HepG2 (cell line): ENCODE results near the gene RBBP9. TPM values are rescaled to one million over a fixed set of nuclear protein-coding genes. Genes with fewer than 3 reads are reported as not detected.

ENCODE experiments used
- AGO1 ChIP-seq: fragments of 200-400 bp; formaldehyde crosslinking; IDR thresholded peaks from 2 replicates; pipeline ENCODE4 v1.6.1; 2017; ENCODE audit warnings: mild to moderate bottlenecking, low read depth, low read length, moderate library complexity; ENCODE audit not compliant: poor library complexity, severe bottlenecking
- ARHGAP35 ChIP-seq: sonication (generic); formaldehyde crosslinking; IDR thresholded peaks from 2 replicates; pipeline ENCODE4 v1.9.0; 2022; ENCODE audit warnings: mild to moderate bottlenecking, inconsistent platforms, moderate library complexity, missing genetic modification reagents, borderline replicate concordance
- ARID3A ChIP-seq: IDR thresholded peaks from 2 replicates; pipeline ENCODE4 v1.6.1; 2012; ENCODE audit warnings: low read depth, low read length, improper control_type of control experiment
- CREM ChIP-seq, 2 experiments: sonication (generic) in 1 of 2; formaldehyde crosslinking in 1 of 2; IDR thresholded peaks; 2 replicates each; pipeline versions ENCODE4 v1.4.0 to v1.6.1; 2016 to 2020; ENCODE audit warnings: antibody characterized with exemption in 1 of 2, mild to moderate bottlenecking in 1 of 2, missing genetic modification reagents in 1 of 2
- FOXC1 ChIP-seq: sonication (generic); formaldehyde crosslinking; IDR thresholded peaks from 2 replicates; pipeline ENCODE4 v1.8.0; 2022; ENCODE audit warnings: mild to moderate bottlenecking, missing genetic modification reagents, borderline replicate concordance
- HMG20A ChIP-seq: IDR thresholded peaks from 2 replicates; pipeline ENCODE4 v1.6.1; 2016; ENCODE audit warnings: borderline replicate concordance
- KDM1A ChIP-seq: IDR thresholded peaks from 2 replicates; pipeline ENCODE4 v1.6.1; 2016; ENCODE audit warnings: missing compliant biosample characterization
- KDM4B ChIP-seq: sonication (generic); formaldehyde crosslinking; IDR thresholded peaks from 2 replicates; pipeline ENCODE4 v1.4.0; 2020; ENCODE audit warnings: missing genetic modification reagents
- MEIS2 ChIP-seq: sonication (generic); formaldehyde crosslinking; IDR thresholded peaks from 2 replicates; pipeline ENCODE4 v1.9.0; 2021; ENCODE audit warnings: mild to moderate bottlenecking, missing genetic modification reagents
- NAIF1 ChIP-seq: sonication (generic); formaldehyde crosslinking; IDR thresholded peaks from 2 replicates; pipeline ENCODE4 v1.5.0; 2020; ENCODE audit warnings: mild to moderate bottlenecking, missing genetic modification reagents, borderline replicate concordance
- NFATC3 ChIP-seq: sonication (generic); formaldehyde crosslinking; IDR thresholded peaks from 2 replicates; pipeline ENCODE4 v1.5.1; 2020; ENCODE audit warnings: mild to moderate bottlenecking, missing genetic modification reagents
- NFIC ChIP-seq: IDR thresholded peaks from 2 replicates; pipeline ENCODE4 v1.6.1; 2012; ENCODE audit warnings: mild to moderate bottlenecking, low read length, inconsistent platforms
- RAD21 ChIP-seq: fragments of 450-650 bp; formaldehyde crosslinking; IDR thresholded peaks from 2 replicates; pipeline ENCODE4 v1.5.0; 2020; ENCODE audit warnings: mild to moderate bottlenecking
- SPEN ChIP-seq: sonication (generic); formaldehyde crosslinking; IDR thresholded peaks from 2 replicates; pipeline ENCODE4 v1.5.1; 2020; ENCODE audit warnings: low read depth, mild to moderate bottlenecking, missing genetic modification reagents
- SRSF1 ChIP-seq: fragments of 200-400 bp; formaldehyde crosslinking; optimal IDR thresholded peaks from 2 replicates; pipeline ENCODE3; 2017; ENCODE audit warnings: mild to moderate bottlenecking, low read depth, low read length, moderate library complexity
- ZC3H13 ChIP-seq: sonication (generic); formaldehyde crosslinking; IDR thresholded peaks from 2 replicates; pipeline ENCODE4 v1.8.1; 2023; ENCODE audit warnings: mild to moderate bottlenecking, missing genetic modification reagents, moderate library complexity
- ZNF180 ChIP-seq: sonication (generic); formaldehyde crosslinking; IDR thresholded peaks from 2 replicates; pipeline ENCODE4 v1.4.0; 2020; ENCODE audit warnings: low read depth, missing genetic modification reagents, borderline replicate concordance
- ZNF282 ChIP-seq: fragments of 450-650 bp; IDR thresholded peaks from 2 replicates; pipeline ENCODE4 v1.6.1; 2018; ENCODE audit not compliant: partially characterized antibody
- ZNF333 ChIP-seq: sonication (generic); formaldehyde crosslinking; IDR thresholded peaks from 2 replicates; pipeline ENCODE4 v1.4.0; 2020; ENCODE audit warnings: mild to moderate bottlenecking, missing genetic modification reagents, borderline replicate concordance
- ZSCAN20 ChIP-seq: sonication (generic); formaldehyde crosslinking; IDR thresholded peaks from 2 replicates; pipeline ENCODE4 v1.4.0; 2020; ENCODE audit warnings: missing genetic modification reagents, mild to moderate bottlenecking, borderline replicate concordance
- polyA plus RNA-seq, 8 experiments: library from polyadenylated mRNA; depleted of rRNA in 3 of 8; stranded (reverse) in 7 of 8; unstranded in 1 of 8; fragments of >200 nt; fragmentation: Illumina TruSeq in 4 of 8; extraction: Trizol in 4 of 8; gene quantifications; 2 replicates each; pipeline versions ENCODE4 v1.2.1 to v1.2.3, GENCODE V29; 2011 to 2016; ENCODE audit warnings: low read depth in 4 of 8, missing spikeins in 1 of 8, mixed read lengths in 1 of 8; ENCODE audit not compliant: insufficient read depth in 1 of 8
- total RNA-seq, 5 experiments: library from RNA; depleted of rRNA; stranded (reverse); fragments of >200 nt; fragmentation: Illumina TruSeq; extraction: Trizol; gene quantifications; 2 replicates each; pipeline ENCODE4 v1.2.3, GENCODE V29; 2016; ENCODE audit warnings: low read depth in 1 of 5
- TF ChIP-seq, protein P1 (sequence below): IDR thresholded peaks from 2 replicates; pipeline ENCODE4 v1.6.1; 2016; ENCODE audit warnings: control low read depth
- TF ChIP-seq, protein P2 (sequence below): sonication (generic); formaldehyde crosslinking; IDR thresholded peaks from 2 replicates; pipeline ENCODE4 v1.4.0; 2020; ENCODE audit warnings: missing genetic modification reagents; ENCODE audit errors: not compliant biosample characterization
- TF ChIP-seq, protein P3 (sequence below): sonication (generic); formaldehyde crosslinking; IDR thresholded peaks from 2 replicates; pipeline ENCODE4 v1.8.0; 2022; ENCODE audit warnings: missing genetic modification reagents, low read depth, mild to moderate bottlenecking, borderline replicate concordance

RBBP9 gene
- total and polyA plus RNA-seq, 2 of the 13 experiments (the other 11 are each of a cell fraction or from before 2014, with no cell fraction given) = 28.0 to 56.3 TPM

DNA sequence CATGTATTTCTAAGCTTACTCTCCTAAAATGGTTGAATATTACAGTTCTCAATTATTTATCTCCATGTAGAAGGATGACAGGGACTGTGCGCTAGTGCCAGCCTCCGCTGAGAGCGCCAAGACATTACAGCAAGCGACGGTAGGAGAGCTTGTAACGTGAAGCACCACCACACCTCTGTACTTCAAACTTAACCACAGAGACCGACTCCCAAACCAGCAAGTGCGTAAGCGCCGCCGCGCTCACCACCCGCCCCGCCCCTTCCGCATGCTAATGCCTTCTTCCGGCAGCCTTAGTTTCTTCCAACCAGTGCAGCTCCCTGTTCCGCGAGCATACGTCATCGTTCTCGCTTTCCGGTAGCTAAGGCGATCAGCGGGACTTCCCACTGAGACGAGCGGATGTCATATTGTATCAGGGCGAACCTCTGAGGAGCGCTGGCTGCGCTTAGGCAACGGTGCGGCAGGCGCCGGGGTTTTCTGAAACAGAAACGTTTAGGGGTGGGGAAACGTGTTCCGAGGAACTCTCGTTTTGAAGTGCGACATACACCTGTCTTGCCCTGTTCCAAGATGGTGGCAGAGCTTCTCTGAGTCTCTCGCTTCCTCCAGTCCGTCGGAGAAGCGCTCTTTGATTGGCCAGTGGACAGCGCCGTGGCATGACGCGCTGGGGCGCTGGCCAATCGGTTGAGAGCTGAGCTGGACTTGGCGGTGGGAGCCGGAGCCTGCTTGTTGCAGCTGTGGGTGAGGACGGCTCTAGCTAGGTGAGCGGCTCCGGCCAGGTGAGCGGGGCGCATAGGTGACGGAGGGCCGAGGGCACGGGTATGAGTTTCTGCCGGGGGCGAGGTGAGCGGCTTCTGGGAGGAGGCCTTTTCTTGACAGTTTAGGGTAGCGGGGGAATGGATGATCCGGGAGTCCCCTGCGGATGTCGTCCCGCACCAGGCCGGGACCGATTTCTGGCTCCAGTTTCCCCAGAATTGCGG, 10.5 kb upstream of the RBBP9 start, which contains the start of gene SEC23B (continued):
- TF ChIP-seq ARID3A (peak; percentile 79; the same call in 1 of the 2 replicates), FOXC1 (CRISPR knock-in tag) (peak; percentile 46; the same call in 1 of the 2 replicates), SRSF1 (peak; percentile 84), HMG20A (CRISPR knock-in tag) (no peak; the same call in none of the 2 replicates), AGO1 (peak; percentile 56), ZSCAN20 (peak; percentile 98), RAD21 (CRISPR knock-in tag) (0 out of 2 replicates have a peak, but pooled peaks have one; percentile 33), CREM (IDR thresholded peaks at IDR 0.05) (peak; percentile 99), CREM (CRISPR knock-in tag; IDR thresholded peaks at IDR 0.05) (peak; percentile 15; the same call in 1 of the 2 replicates), ZNF180 (CRISPR knock-in tag) (no peak), SPEN (peak; percentile 85), MEIS2 (CRISPR knock-in tag) (peak; percentile 54; the same call in 1 of the 2 replicates), NFATC3 (CRISPR knock-in tag) (peak; percentile 85; the same call in 1 of the 2 replicates), ARHGAP35 (CRISPR knock-in tag) (peak; percentile 47), NAIF1 (peak; percentile 94), ZC3H13 (CRISPR knock-in tag) (peak; percentile 87; the same call in 1 of the 2 replicates), KDM1A (CRISPR knock-in tag) (peak; percentile 66; the same call in 1 of the 2 replicates), NFIC (no peak; the same call in 1 of the 2 replicates), ZNF333 (0 out of 2 replicates have a peak, but pooled peaks have one; percentile 18), KDM4B (CRISPR knock-in tag) (no peak; the same call in 1 of the 2 replicates), ZNF282 (no peak)
- TF ChIP-seq, protein P1, sequence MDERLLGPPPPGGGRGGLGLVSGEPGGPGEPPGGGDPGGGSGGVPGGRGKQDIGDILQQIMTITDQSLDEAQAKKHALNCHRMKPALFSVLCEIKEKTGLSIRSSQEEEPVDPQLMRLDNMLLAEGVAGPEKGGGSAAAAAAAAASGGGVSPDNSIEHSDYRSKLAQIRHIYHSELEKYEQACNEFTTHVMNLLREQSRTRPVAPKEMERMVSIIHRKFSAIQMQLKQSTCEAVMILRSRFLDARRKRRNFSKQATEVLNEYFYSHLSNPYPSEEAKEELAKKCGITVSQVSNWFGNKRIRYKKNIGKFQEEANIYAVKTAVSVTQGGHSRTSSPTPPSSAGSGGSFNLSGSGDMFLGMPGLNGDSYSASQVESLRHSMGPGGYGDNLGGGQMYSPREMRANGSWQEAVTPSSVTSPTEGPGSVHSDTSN (CRISPR knock-in tag) = no peak; the same call in none of the 2 replicates
- TF ChIP-seq, protein P2, sequence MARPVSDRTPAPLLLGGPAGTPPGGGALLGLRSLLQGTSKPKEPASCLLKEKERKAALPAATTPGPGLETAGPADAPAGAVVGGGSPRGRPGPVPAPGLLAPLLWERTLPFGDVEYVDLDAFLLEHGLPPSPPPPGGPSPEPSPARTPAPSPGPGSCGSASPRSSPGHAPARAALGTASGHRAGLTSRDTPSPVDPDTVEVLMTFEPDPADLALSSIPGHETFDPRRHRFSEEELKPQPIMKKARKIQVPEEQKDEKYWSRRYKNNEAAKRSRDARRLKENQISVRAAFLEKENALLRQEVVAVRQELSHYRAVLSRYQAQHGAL (CRISPR knock-in tag) = peak; percentile 64
- TF ChIP-seq, protein P3, sequence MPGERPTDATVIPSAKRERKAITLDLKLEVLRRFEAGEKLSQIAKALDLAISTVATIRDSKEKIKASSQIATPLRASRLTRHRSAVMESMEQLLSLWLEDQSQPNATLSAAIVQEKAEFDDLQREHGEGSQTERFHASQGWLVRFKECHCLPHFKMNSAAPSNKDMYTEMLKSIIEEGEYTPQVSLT = 0 out of 2 replicates have a peak, but pooled peaks have one; percentile 32
